MM.1S (cell line): ENCODE measurements around the gene ZBTB26.

Source experiments
- DNase-seq: peaks from one replicate; pipeline ENCODE4 v3.0.0-alpha.2; 2015
- H2AFZ ChIP-seq: fragments of 300-600 bp; sonication (generic); 2 replicates; pipeline ENCODE4 v1.6.0; 2016; ENCODE audit warnings: antibody characterized with exemption, low read length
- H3F3A ChIP-seq: fragments of 300-600 bp; sonication (generic); 2 replicates; pipeline ENCODE4 v1.6.1; 2016; ENCODE audit warnings: mild to moderate bottlenecking, antibody characterized with exemption, low read length, moderate library complexity, mixed read lengths; ENCODE audit not compliant: insufficient read depth
- H3K27ac ChIP-seq: fragments of 300-600 bp; sonication (generic); 2 replicates; pipeline ENCODE4 v1.5.1; 2016; ENCODE audit warnings: mild to moderate bottlenecking, low read length
- H3K27me3 ChIP-seq: fragments of 300-600 bp; sonication (generic); replicated peaks from 2 replicates; pipeline ENCODE4 v1.6.0; 2016; ENCODE audit warnings: low read length; ENCODE audit not compliant: insufficient read depth
- H3K36me3 ChIP-seq: fragments of 300-600 bp; sonication (generic); replicated peaks from 2 replicates; pipeline ENCODE4 v1.6.1; 2016; ENCODE audit warnings: mild to moderate bottlenecking, low read length, mixed read lengths; ENCODE audit not compliant: insufficient read depth
- H3K4me1 ChIP-seq: fragments of 300-600 bp; sonication (generic); 2 replicates; pipeline ENCODE4 v1.6.1; 2016; ENCODE audit warnings: low read length, mixed read lengths
- H3K4me2 ChIP-seq: fragments of 300-600 bp; sonication (generic); 2 replicates; pipeline ENCODE4 v1.6.0; 2016; ENCODE audit warnings: low read depth, low read length
- H3K4me3 ChIP-seq: fragments of 300-600 bp; sonication (generic); 2 replicates; pipeline ENCODE4 v1.5.1; 2016; ENCODE audit warnings: low read length, mixed read lengths
- H3K79me2 ChIP-seq: fragments of 300-600 bp; sonication (generic); 2 replicates; pipeline ENCODE4 v1.6.1; 2016; ENCODE audit warnings: mixed run types, low read length, mixed read lengths
- H3K9ac ChIP-seq: fragments of 300-600 bp; sonication (generic); 2 replicates; pipeline ENCODE4 v1.6.1; 2016; ENCODE audit warnings: low read length, mixed read lengths
- H3K9me2 ChIP-seq: fragments of 300-600 bp; sonication (generic); replicated peaks from 2 replicates; pipeline ENCODE4 v1.6.1; 2016; ENCODE audit warnings: mild to moderate bottlenecking, low read length, mixed read lengths; ENCODE audit not compliant: insufficient read depth
- H3K9me3 ChIP-seq: fragments of 300-600 bp; sonication (generic); replicated peaks from 2 replicates; pipeline ENCODE4 v1.6.1; 2016; ENCODE audit warnings: mild to moderate bottlenecking, low read length, mixed read lengths; ENCODE audit not compliant: insufficient read depth
- H4K20me1 ChIP-seq: fragments of 300-600 bp; sonication (generic); 2 replicates; pipeline ENCODE4 v1.6.1; 2016; ENCODE audit warnings: mild to moderate bottlenecking, low read length, moderate library complexity, mixed read lengths; ENCODE audit not compliant: insufficient read depth
- EZH2 ChIP-seq: fragments of 300-600 bp; sonication (generic); optimal IDR thresholded peaks from 2 replicates; pipeline ENCODE3; 2017; ENCODE audit warnings: low read depth, mild to moderate bottlenecking, antibody characterized with exemption, low read length, mixed read lengths
- EZH2phosphoT487 ChIP-seq: fragments of 300-600 bp; sonication (generic); IDR thresholded peaks from 2 replicates; pipeline ENCODE4 v1.6.1; 2018; ENCODE audit warnings: antibody characterized with exemption, low read length
- TF ChIP-seq, protein P1 (sequence below): fragments of 300-600 bp; sonication (generic); IDR thresholded peaks from 2 replicates; pipeline ENCODE4 v1.5.1; 2016; ENCODE audit warnings: antibody characterized with exemption, low read length, mixed read lengths

Gene ZBTB26

DNA sequence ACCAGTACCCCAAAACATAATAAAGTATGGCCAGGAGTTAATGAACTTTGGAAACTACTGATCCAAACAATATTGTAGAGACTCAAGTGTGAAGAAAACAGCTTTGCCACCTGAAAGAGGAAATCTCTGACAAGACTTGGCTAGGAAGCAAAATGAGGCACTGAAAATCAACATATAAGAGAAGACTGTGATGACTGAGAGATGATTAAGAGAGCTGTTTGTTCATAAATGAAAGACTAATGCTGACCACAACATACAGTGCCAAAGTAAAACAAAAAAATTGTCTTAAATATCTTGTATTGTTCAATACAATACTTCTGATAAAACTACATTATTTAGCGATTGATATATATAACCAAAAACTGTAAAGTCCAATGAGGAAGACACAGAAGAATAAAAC lies 33.3 kb downstream of the ZBTB26 start:
- peaks cover 10% of the 10 kb centered on the region for H3K36me3 ChIP-seq
- H4K20me1 ChIP-seq, result no peaks in the 10 kb centered on the region
- no peak overlapping the region for H3K4me3 ChIP-seq
- H3K4me1 ChIP-seq, result no peaks in the 10 kb centered on the region; the same call in 1 of the 2 replicates
- H3K79me2 ChIP-seq, result peaks cover 81% of the 10 kb centered on the region
- no peak overlapping the region for H3K4me2 ChIP-seq
- H3K27ac ChIP-seq, result no peak overlapping the region
- H3K9me3 ChIP-seq, result no peaks in the 10 kb centered on the region
- TF ChIP-seq EZH2 (no peak), EZH2phosphoT487 (no peak)
- TF ChIP-seq, protein P1, sequence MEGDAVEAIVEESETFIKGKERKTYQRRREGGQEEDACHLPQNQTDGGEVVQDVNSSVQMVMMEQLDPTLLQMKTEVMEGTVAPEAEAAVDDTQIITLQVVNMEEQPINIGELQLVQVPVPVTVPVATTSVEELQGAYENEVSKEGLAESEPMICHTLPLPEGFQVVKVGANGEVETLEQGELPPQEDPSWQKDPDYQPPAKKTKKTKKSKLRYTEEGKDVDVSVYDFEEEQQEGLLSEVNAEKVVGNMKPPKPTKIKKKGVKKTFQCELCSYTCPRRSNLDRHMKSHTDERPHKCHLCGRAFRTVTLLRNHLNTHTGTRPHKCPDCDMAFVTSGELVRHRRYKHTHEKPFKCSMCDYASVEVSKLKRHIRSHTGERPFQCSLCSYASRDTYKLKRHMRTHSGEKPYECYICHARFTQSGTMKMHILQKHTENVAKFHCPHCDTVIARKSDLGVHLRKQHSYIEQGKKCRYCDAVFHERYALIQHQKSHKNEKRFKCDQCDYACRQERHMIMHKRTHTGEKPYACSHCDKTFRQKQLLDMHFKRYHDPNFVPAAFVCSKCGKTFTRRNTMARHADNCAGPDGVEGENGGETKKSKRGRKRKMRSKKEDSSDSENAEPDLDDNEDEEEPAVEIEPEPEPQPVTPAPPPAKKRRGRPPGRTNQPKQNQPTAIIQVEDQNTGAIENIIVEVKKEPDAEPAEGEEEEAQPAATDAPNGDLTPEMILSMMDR, result no peak
- H3K27me3 ChIP-seq, result no peaks in the 10 kb centered on the region
- H3F3A ChIP-seq, result 0 out of 2 replicates have a peak, but pooled peaks cover 4% of the 10 kb centered on the region
- H3K9ac ChIP-seq, result no peak overlapping the region
- no peak overlapping the region for H2AFZ ChIP-seq
- DNase-seq, result no peak
- H3K9me2 ChIP-seq, result no peaks in the 10 kb centered on the region

DNA sequence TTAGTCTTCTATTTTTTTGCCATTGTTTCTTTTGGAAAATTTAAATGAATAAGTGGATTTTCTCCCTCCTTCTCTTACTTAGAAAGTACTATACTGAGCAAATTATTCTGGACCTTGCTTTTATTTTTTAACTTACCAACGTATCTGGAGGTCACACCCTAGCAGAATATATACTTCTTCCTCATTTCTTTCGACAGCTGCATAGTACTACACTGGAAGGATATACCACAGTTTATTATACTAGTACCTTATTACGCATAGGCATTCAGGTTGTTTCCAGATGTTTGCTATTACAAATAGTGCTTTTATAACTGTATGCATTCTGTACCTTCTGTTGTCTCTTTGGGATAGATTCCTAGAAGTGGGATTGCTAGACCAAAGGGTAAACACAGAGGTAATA lies 42.8 kb downstream of the ZBTB26 start:
- no peak for DNase-seq
- Histone ChIP-seq H3K9me2 (no peaks in the 10 kb centered on the region), H3K4me1 (no peaks in the 10 kb centered on the region), H3K9me3 (no peaks in the 10 kb centered on the region), H2AFZ (no peak overlapping the region), H3K4me2 (no peak overlapping the region), H3K27me3 (no peaks in the 10 kb centered on the region), H3K79me2 (0 out of 2 replicates have a peak, but pooled peaks cover 4% of the 10 kb centered on the region), H3K9ac (no peak overlapping the region), H3K36me3 (peaks cover 5% of the 10 kb centered on the region), H4K20me1 (no peaks in the 10 kb centered on the region), H3F3A (no peaks in the 10 kb centered on the region), H3K27ac (no peak overlapping the region), H3K4me3 (no peak overlapping the region)
- TF ChIP-seq EZH2, result no peak
- TF ChIP-seq, protein P1, result no peak
- no peak for TF ChIP-seq EZH2phosphoT487

DNA sequence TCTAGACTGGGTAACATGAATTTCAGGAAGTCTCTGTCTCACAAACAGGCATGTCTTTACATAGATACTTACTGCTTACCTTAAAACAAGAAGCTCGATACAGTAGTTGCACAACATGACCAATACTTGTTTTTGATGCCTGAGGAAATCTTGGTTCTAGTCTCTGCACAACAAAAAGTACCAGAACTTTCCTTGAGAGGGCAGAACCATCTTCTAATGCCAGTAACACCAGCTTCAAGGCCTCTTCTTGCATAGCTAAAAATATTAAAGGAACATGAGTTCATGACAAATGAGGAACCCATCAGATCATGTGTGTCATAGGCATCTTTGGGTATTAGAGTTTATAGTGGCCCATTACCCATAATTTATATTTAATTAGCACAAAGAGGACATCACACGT lies 48.2 kb downstream of the ZBTB26 start:
- Histone ChIP-seq H3K4me3 (no peak overlapping the region), H3K9me3 (no peaks in the 10 kb centered on the region), H3K27me3 (no peaks in the 10 kb centered on the region), H3K4me1 (no peaks in the 10 kb centered on the region), H3F3A (no peaks in the 10 kb centered on the region), H3K36me3 (peaks cover 15% of the 10 kb centered on the region; the same call in 1 of the 2 replicates), H3K9me2 (no peaks in the 10 kb centered on the region), H3K27ac (no peak overlapping the region), H3K4me2 (no peak overlapping the region), H2AFZ (no peak overlapping the region), H3K9ac (no peak overlapping the region), H3K79me2 (no peaks in the 10 kb centered on the region), H4K20me1 (no peaks in the 10 kb centered on the region)
- no peak for DNase-seq
- TF ChIP-seq EZH2 (no peak), EZH2phosphoT487 (no peak)
- TF ChIP-seq, protein P1, result no peak
